Tibial artery (tissue), 4 donors: Measurements from ENCODE around the gene MZT2A.
"Not testable (repeated sequence)": the region's sequence is repeated elsewhere in the genome, so short reads cannot be mapped to it uniquely, and the experiment has no call there.

Experiments used
- DNase-seq, 2 donors: peaks; one replicate each; pipeline ENCODE4 v3.0.0-alpha.2; 2019
- H3K27ac ChIP-seq, 2 donors: fragments of 200-600 bp; sonication (generic) in 1 of 2; 1 replicate in 1 of 2; 2 replicates in 1 of 2; pipeline ENCODE4 v1.5.1; 2018 to 2019; ENCODE audit warnings: mild to moderate bottlenecking in 1 of 2
- H3K27me3 ChIP-seq, 2 donors: fragments of 200-600 bp; sonication (generic) in 1 of 2; one replicate each; pipeline versions ENCODE4 v1.5.1 to v1.6.0; 2016 to 2019
- H3K36me3 ChIP-seq, 3 donors: fragments of 200-600 bp; sonication (generic) in 2 of 3; one replicate each; pipeline ENCODE4 v1.5.1; 2016 to 2019; ENCODE audit warnings: mild to moderate bottlenecking in 2 of 3
- H3K4me1 ChIP-seq, 4 donors: fragments of 200-600 bp; sonication (generic) in 2 of 4; 1 replicate in 3 of 4; 2 replicates in 1 of 4; pipeline ENCODE4 v1.5.1; 2016 to 2019
- H3K4me3 ChIP-seq, 2 donors: fragments of 200-600 bp; sonication (generic) in 1 of 2; 1 replicate in 1 of 2; 2 replicates in 1 of 2; pipeline ENCODE4 v1.5.1; 2018 to 2019; ENCODE audit warnings: mild to moderate bottlenecking in 2 of 2
- H3K9me3 ChIP-seq, 3 donors: fragments of 200-600 bp; sonication (generic) in 1 of 3; one replicate each; pipeline ENCODE4 v1.5.1; 2016 to 2019
- intact Hi-C: fragments of 100-400 bp; cut with DNase I; formaldehyde crosslinking; loops from one replicate; pipeline ENCODE4 v1.15.0; 2023; ENCODE audit warnings: low total_unique reads
- TF ChIP-seq, protein P1 (sequence below), 2 experiments: fragments of 200-600 bp in 1 of 2; fragments of 450-650 bp in 1 of 2; IDR thresholded peaks; one replicate each; pipeline ENCODE4 v1.5.1; 2017 to 2019; ENCODE audit warnings: antibody characterized with exemption in 2 of 2, mild to moderate bottlenecking in 1 of 2, moderate library complexity in 1 of 2

The MZT2A gene

DNA sequence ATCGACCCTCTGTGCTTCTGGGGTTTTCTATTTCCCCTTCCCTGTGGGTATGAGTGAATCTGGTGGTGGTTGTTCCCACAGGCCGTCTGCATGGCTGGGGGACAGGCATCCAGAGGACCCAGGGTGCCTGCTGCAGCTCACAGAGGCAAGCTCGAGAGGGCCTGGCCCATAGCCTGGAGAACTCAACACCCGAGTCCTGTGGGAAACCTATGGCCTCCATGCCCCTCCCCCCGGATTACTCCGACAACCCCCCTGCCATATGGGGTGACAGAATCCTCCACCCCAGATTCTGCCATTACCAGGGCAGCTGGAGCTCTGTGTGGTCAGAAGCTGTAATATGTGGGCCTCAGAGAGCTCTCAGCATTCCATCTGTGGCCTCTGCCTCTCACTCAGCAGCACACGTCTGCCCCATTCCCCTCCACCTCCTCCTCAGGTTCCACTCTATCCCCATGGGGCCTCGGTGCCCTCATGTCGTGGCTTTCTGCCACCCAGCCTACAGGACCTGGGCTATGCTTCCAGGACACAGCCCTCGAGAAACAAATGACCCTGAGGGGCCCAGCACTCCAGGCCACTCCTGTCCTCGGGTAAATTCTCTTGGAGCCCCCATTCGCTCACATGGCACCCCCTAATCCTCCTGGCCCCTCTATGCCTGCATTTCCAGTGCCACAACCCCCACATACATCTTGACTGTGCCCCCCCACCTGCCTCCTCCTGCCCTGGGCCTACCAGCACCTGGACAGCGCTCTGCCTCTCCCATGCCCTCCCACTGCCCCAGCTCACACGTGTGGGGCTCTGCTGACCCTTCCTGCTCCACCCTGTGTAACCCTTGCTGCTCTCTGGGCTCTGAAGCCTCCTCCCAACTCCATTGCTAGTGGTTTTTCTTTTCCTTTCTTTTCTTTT lies 3.6 kb downstream of the MZT2A start:
- Histone ChIP-seq H3K9me3 (no peaks in the 10 kb centered on the region), H3K27ac (no peak overlapping the region), H3K27me3 (no peaks in the 10 kb centered on the region), H3K36me3 (peaks cover 0 to 11% (median 0%) of the 10 kb centered on the region in 3 donors), H3K4me3 (no peak overlapping the region), H3K4me1 (peaks cover 0 to 9% (median 7%) of the 10 kb centered on the region in 4 donors)
- TF ChIP-seq, protein P1, sequence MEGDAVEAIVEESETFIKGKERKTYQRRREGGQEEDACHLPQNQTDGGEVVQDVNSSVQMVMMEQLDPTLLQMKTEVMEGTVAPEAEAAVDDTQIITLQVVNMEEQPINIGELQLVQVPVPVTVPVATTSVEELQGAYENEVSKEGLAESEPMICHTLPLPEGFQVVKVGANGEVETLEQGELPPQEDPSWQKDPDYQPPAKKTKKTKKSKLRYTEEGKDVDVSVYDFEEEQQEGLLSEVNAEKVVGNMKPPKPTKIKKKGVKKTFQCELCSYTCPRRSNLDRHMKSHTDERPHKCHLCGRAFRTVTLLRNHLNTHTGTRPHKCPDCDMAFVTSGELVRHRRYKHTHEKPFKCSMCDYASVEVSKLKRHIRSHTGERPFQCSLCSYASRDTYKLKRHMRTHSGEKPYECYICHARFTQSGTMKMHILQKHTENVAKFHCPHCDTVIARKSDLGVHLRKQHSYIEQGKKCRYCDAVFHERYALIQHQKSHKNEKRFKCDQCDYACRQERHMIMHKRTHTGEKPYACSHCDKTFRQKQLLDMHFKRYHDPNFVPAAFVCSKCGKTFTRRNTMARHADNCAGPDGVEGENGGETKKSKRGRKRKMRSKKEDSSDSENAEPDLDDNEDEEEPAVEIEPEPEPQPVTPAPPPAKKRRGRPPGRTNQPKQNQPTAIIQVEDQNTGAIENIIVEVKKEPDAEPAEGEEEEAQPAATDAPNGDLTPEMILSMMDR (IDR thresholded peaks at IDR 0.05), result no peak
- no peak for DNase-seq
- intact Hi-C loops, result loop anchor here (2.0 kb wide), 1 partner anchor 1304 kb away; no protein-coding TSS in a partner anchor

DNA sequence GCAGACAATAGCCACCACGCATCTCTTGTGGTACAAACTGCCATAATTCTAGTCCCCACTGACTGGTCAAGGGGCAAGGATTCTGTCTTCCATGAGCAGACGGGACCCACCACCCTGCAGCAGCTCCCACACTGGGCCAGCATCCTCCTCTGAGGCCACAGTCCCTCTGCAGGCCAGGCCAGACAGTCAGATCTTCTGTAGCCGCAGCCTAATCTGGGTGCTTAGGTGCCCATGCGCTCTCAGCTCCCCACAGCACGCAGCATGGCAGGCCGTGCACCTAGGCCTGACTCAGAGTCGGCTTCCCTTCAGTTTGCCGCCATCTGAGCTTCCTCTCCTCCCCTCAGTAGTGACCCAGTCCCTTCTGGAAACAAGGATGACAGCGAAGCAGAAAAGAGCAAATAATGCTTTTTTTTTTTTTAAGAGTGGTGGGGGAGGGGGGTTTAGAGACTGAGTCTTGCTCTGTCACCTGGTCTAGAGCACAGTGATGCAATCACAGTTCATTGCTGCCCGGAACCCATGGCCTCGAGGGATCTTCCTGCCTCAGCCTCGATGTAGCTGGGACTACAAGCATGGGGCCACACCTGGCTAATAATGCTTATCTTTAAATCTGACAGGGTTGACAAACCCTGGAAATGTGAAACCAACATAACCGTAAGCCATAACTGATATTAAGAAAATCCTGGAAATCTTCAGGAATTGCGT lies 5.8 kb downstream of the MZT2A start:
- H3K4me1 ChIP-seq, H3K27ac ChIP-seq, H3K9me3 ChIP-seq, H3K27me3 ChIP-seq, intact Hi-C loops, H3K4me3 ChIP-seq, DNase-seq: not testable (repeated sequence)
- peaks cover 0 to 16% (median 0%) of the 10 kb centered on the region in 3 donors for H3K36me3 ChIP-seq

DNA sequence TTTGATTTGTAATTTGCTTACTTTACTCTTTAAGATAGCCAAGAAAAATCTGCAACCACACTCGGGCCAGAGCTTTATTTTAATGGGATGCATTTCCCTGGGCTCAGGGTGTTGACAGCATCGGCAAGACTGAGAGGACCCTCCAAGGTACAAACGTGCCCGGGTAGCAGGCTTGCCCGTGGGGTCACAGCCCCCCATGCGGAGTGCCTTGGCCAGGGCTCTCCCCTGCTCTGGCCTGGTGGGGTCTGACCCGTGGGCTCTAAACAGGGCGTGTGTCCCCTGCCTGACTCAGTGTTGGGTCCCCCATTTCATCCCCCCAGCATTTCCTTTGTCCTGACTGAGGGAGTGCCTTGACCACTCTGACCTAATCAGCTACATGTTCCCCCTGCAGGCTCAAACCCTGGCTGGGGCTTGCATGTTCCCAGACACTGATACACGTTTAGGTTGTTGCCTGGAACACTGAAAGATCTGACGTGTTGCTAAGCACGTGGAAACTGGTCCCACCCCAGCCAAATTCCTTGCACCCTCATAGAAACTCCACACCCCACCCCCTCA lies 7.2 kb downstream of the MZT2A start:
- DNase-seq, H3K9me3 ChIP-seq, H3K27me3 ChIP-seq, H3K4me1 ChIP-seq, intact Hi-C loops, H3K27ac ChIP-seq, H3K4me3 ChIP-seq: not testable (repeated sequence)
- H3K36me3 ChIP-seq, result peaks cover 0 to 16% (median 0%) of the 10 kb centered on the region in 3 donors

DNA sequence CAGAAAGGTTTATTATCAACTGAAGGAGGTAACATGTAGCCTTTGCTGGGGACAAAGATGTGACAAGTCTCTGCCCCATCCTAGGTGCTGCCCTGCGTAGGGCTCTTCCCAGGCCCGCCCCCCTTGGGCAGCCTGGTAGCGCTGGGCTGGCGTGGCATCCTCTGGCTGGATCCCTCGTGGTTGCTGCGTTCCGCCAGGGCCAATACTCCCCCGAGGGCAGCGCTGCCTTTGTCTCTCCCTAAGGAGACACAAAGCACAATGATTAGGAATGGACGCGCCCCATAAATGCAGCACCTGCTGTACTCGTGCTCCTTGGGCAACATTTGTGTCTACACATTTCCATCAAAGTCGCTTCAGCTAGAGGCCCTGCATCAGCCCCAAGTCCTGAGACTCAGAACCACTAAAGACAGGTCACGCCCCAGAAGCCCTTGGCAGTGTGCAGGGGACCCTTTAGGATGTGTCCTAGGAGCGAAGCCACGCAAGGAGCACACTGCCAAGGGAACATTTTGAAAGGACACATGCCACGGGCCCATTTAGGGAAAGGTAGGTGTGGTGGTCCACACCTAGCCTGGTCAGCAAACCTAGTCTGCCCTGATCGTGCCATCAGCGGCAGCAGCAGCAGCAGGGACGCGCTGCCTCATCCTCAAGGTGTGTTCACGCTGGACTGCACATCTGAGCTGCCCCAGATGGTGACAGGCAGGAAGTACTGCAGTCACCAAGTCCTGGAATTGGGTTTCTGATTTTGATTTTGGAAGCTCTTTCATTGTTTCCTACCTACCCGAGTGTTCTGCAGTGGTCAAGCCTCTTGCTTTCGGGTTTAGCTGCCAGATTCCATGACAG lies 8.0 kb downstream of the MZT2A start:
- H3K4me1 ChIP-seq, intact Hi-C loops, H3K4me3 ChIP-seq, H3K27ac ChIP-seq, H3K27me3 ChIP-seq, H3K9me3 ChIP-seq: not testable (repeated sequence)
- peak in 1 of 2 donors; percentile 48 for DNase-seq
- H3K36me3 ChIP-seq, result peaks cover 0 to 16% (median 0%) of the 10 kb centered on the region in 3 donors

DNA sequence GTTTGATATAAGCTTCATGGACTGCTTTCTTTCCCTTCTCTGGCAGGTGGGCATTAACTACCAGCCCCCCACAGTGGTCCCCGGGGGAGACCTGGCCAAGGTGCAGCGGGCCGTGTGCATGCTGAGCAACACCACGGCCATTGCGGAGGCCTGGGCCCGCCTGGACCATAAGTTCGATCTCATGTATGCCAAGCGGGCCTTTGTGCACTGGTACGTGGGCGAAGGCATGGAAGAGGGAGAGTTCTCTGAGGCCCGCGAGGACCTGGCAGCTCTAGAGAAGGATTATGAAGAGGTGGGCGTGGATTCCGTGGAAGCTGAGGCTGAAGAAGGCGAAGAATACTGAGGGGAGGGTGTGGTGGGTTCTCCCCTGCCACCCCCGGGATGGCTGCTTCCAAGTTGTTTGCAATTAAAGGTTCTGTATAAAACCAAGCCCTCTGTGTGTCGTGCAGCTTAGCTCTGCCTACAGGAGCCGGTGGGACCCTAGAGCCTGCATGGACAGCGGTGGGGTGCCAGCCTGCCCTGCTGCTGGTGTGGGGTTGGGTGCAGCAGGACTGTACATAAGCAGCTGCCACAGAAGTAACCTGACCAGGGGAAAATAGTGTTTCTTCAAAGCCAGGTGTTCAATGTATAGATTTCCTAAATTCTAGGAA lies 9.6 kb downstream of the MZT2A start:
- H3K27ac ChIP-seq, H3K4me3 ChIP-seq, H3K27me3 ChIP-seq, H3K4me1 ChIP-seq, intact Hi-C loops, H3K9me3 ChIP-seq: not testable (repeated sequence)
- DNase-seq, result peak in 1 of 2 donors; percentile 32
- H3K36me3 ChIP-seq, result peaks cover 0 to 16% (median 0%) of the 10 kb centered on the region in 3 donors

DNA sequence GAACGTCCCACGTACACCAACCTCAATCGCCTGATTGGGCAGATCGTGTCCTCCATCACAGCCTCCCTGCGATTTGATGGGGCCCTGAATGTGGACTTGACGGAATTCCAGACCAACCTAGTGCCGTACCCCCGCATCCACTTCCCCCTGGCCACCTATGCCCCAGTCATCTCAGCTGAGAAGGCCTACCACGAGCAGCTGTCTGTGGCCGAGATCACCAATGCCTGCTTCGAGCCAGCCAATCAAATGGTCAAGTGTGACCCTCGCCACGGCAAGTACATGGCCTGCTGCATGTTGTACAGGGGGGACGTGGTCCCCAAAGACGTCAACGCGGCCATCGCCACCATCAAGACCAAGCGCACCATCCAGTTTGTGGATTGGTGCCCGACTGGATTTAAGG lies 11.8 kb downstream of the MZT2A start:
- H3K27ac ChIP-seq, H3K9me3 ChIP-seq, intact Hi-C loops, H3K27me3 ChIP-seq, H3K4me3 ChIP-seq, H3K4me1 ChIP-seq: not testable (repeated sequence)
- H3K36me3 ChIP-seq, result peaks cover 0 to 21% (median 0%) of the 10 kb centered on the region in 3 donors
- peak in 1 of 2 donors; percentile 52 for DNase-seq

DNA sequence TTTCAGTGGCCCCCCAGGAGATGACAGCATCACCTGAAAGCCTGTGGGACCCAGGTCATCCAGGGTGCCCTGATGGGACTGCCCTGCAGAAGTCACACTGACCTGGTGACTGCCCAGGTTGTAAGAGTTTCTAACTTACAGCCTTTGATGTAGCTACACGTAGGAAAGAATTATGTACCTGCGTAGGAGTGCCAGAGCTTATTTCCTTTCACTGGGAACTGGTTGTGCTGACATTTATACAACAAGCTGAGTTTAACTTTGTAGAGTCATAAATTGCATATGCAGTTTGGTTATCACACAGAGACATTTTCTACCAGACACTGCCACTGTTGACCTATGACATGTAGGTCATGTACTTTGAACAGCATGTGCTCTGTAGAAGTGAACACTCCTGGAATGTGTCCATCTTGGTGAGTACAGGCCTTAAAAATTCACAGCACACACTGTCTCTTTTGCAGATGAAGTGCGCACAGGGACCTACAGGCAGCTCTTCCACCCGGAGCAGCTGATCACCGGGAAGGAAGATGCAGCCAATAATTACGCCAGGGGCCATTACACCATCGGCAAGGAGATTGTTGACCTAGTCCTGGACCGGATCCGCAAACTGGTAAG lies 13.2 kb downstream of the MZT2A start:
- H3K9me3 ChIP-seq, H3K27me3 ChIP-seq, H3K4me1 ChIP-seq, H3K4me3 ChIP-seq, intact Hi-C loops, H3K27ac ChIP-seq: not testable (repeated sequence)
- peak in 1 of 2 donors; percentile 11 for DNase-seq
- peaks cover 0 to 13% (median 0%) of the 10 kb centered on the region in 3 donors for H3K36me3 ChIP-seq

DNA sequence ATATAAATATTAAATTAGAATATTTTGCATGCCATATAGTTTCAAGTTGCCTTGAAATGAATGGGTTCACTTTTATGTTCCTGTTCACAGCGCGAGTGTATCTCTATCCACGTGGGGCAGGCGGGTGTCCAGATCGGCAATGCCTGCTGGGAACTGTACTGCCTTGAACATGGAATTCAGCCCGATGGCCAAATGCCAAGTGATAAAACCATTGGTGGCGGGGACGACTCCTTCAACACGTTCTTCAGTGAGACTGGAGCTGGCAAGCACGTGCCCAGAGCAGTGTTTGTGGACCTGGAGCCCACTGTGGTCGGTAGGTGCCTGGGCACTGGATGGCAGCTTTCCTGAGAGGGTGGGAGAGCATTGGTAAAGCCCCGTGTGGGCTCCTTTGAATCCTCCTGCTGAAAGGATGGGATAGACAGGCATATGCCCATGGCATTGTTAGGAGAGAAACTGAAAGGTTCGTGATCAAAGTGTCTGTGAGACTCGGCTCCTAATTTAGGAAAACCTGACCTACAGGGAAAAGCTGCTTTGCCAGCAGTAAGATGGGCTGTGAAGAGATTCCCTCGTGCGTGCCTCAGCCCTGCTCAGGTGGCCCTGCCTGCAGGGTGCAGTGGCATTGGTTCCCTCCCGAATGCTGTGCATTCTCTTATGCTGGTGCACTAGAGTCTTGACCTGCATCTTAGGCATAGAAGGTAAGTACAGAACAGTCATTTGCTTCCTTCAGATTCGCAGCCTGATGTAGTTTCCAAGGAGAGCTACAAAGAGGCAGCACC lies 13.9 kb downstream of the MZT2A start:
- H3K27me3 ChIP-seq, intact Hi-C loops, H3K4me3 ChIP-seq, H3K27ac ChIP-seq, H3K9me3 ChIP-seq, H3K36me3 ChIP-seq, H3K4me1 ChIP-seq: not testable (repeated sequence)
- DNase-seq, result peak in 1 of 2 donors; percentile 10

DNA sequence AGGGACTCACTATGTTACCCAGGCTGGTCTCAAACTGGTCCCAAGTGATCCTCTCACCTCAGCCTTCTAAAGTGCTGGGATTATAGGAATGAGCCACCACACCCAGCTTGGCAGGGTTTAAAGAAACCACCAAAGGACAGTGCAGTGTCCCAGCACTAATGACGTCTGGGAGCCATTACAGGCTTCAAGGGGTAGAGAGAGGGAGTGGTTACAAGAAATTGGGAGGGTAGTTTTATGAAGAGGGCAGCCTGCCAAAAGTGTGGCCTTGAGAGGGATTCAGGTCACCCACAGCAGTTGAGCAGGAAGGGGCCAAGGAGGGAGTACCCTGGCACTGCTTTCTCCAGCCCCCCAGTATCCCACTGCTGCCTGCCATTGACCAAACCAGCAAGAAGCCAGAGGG lies 15.0 kb downstream of the MZT2A start:
- intact Hi-C loops, H3K4me3 ChIP-seq, H3K27ac ChIP-seq, H3K36me3 ChIP-seq, H3K4me1 ChIP-seq, H3K27me3 ChIP-seq, H3K9me3 ChIP-seq: not testable (repeated sequence)
- DNase-seq, result peak in 1 of 2 donors; percentile 23

DNA sequence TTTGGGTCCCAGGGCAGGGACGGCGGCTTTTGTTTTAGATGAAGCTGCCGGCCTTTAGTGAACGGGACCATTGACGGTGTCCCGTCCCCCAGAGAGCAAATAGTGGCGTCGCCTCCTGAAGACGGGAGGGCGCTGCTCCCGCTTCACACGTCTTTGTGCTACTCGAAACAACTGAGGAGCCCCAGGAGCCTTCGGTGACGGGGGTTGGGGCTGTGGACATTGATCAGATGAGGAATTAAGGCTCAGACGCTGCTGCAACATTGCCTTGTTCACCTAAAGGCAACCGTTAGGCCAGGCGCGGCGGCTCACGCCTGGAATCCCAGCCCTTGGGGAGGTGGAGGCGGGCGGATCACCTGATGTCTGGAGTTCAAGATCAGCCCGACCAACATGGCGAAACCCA lies 15.8 kb downstream of the MZT2A start:
- H3K27me3 ChIP-seq, H3K4me3 ChIP-seq, intact Hi-C loops, H3K4me1 ChIP-seq, H3K36me3 ChIP-seq, H3K27ac ChIP-seq, H3K9me3 ChIP-seq: not testable (repeated sequence)
- peak in 1 of 2 donors; percentile 25 for DNase-seq
